ENCODE data around the gene CRTAC1. TPM values are rescaled to one million over a fixed set of nuclear protein-coding genes. Genes with fewer than 3 reads are reported as not detected.
A peak's percentile ranks its signal among the peaks of the same experiment; 100 is the strongest.

Gene CRTAC1
- total RNA-seq, 1 experiment from 2014 or later = 0.20 TPM

DNA sequence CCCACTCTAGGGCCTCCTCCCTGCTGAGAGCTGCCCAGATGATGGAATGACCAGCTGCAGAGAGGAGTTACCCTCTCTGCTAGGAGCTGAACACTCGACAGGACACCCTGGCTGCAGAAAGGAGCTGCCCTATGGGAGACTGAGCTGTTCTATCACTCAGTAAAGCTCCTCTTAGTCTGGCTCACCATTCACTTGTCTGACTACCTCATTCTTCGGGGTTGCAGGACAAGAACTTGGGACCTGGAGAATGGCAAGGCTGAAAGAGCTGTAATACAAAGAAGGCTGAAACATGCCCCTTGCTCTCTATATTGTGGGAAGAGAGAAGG is 30.5 kb downstream of the CRTAC1 start:
- POLR2A ChIA-PET = no interaction called here
- no peak for TF ChIP-seq CBX3 (IDR thresholded peaks at IDR 0.05; ENCODE audit: low read depth)
- TF ChIP-seq POLR2AphosphoS5 (IDR thresholded peaks at IDR 0.05; ENCODE audit: low read depth, low read length) = no peak
- no peak for TF ChIP-seq EZH2phosphoT487 (IDR thresholded peaks at IDR 0.05; ENCODE audit: borderline replicate concordance)
- TF ChIP-seq FOSL1 (IDR thresholded peaks at IDR 0.05; ENCODE audit: low read depth) = no peak
- TF ChIP-seq, protein P1, sequence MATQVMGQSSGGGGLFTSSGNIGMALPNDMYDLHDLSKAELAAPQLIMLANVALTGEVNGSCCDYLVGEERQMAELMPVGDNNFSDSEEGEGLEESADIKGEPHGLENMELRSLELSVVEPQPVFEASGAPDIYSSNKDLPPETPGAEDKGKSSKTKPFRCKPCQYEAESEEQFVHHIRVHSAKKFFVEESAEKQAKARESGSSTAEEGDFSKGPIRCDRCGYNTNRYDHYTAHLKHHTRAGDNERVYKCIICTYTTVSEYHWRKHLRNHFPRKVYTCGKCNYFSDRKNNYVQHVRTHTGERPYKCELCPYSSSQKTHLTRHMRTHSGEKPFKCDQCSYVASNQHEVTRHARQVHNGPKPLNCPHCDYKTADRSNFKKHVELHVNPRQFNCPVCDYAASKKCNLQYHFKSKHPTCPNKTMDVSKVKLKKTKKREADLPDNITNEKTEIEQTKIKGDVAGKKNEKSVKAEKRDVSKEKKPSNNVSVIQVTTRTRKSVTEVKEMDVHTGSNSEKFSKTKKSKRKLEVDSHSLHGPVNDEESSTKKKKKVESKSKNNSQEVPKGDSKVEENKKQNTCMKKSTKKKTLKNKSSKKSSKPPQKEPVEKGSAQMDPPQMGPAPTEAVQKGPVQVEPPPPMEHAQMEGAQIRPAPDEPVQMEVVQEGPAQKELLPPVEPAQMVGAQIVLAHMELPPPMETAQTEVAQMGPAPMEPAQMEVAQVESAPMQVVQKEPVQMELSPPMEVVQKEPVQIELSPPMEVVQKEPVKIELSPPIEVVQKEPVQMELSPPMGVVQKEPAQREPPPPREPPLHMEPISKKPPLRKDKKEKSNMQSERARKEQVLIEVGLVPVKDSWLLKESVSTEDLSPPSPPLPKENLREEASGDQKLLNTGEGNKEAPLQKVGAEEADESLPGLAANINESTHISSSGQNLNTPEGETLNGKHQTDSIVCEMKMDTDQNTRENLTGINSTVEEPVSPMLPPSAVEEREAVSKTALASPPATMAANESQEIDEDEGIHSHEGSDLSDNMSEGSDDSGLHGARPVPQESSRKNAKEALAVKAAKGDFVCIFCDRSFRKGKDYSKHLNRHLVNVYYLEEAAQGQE (IDR thresholded peaks at IDR 0.05; ENCODE audit: low read depth) = no peak
- TF ChIP-seq POLR2A (IDR thresholded peaks at IDR 0.05; ENCODE audit: borderline replicate concordance, extremely low read depth, insufficient read depth, insufficient read length) = no peak
- no peak for TF ChIP-seq CEBPB (IDR thresholded peaks at IDR 0.05; ENCODE audit: low read depth)
- no peak for TF ChIP-seq TCF7L2 (IDR thresholded peaks at IDR 0.05; ENCODE audit: borderline replicate concordance, extremely low read depth, insufficient read depth, insufficient read length)
- no peak for TF ChIP-seq RAD21 (IDR thresholded peaks at IDR 0.05; ENCODE audit: low read depth)
- TF ChIP-seq, protein P2, sequence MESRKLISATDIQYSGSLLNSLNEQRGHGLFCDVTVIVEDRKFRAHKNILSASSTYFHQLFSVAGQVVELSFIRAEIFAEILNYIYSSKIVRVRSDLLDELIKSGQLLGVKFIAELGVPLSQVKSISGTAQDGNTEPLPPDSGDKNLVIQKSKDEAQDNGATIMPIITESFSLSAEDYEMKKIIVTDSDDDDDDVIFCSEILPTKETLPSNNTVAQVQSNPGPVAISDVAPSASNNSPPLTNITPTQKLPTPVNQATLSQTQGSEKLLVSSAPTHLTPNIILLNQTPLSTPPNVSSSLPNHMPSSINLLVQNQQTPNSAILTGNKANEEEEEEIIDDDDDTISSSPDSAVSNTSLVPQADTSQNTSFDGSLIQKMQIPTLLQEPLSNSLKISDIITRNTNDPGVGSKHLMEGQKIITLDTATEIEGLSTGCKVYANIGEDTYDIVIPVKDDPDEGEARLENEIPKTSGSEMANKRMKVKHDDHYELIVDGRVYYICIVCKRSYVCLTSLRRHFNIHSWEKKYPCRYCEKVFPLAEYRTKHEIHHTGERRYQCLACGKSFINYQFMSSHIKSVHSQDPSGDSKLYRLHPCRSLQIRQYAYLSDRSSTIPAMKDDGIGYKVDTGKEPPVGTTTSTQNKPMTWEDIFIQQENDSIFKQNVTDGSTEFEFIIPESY (IDR thresholded peaks at IDR 0.05; ENCODE audit: extremely low read depth, insufficient replicate concordance, low read length) = no peak
- TF ChIP-seq, protein P3, sequence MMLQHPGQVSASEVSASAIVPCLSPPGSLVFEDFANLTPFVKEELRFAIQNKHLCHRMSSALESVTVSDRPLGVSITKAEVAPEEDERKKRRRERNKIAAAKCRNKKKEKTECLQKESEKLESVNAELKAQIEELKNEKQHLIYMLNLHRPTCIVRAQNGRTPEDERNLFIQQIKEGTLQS (IDR thresholded peaks at IDR 0.05) = no peak
- TF ChIP-seq ELF1 (IDR thresholded peaks at IDR 0.05; ENCODE audit: borderline replicate concordance, low read depth) = no peak
- no peak for TF ChIP-seq EZH2 (IDR thresholded peaks at IDR 0.05)
- TF ChIP-seq ZFX (IDR thresholded peaks at IDR 0.05) = no peak
- no peak for TF ChIP-seq ZNF274 (IDR thresholded peaks at IDR 0.05; ENCODE audit: low read depth, low read length)
- TF ChIP-seq SRF (IDR thresholded peaks at IDR 0.05; ENCODE audit: low read depth) = no peak
- no peak for TF ChIP-seq SIN3A (IDR thresholded peaks at IDR 0.05; ENCODE audit: low read depth)
- TF ChIP-seq CTCF (IDR thresholded peaks at IDR 0.05 in 2 of 3, conservative IDR thresholded peaks at IDR 0.05 in 1 of 3; ENCODE audit: borderline replicate concordance in 1 of 3, insufficient read depth in 1 of 3, low read depth in 2 of 3, low read length in 2 of 3) = no peak
- ATAC-seq (0 out of 2 replicates have a peak, but pooled peaks have one; percentile 22), DNase-seq (ENCODE audit: low read depth, low spot score) (no peak)
- H3K4me3 ChIP-seq (replicated peaks in 1 of 2; ENCODE audit: low read depth in 1 of 2, low read length in 2 of 2) = no peak overlapping the region
- peaks cover 8% of the 10 kb centered on the region for H3K27me3 ChIP-seq (ENCODE audit: insufficient read depth, low read length)
- H3K9me2 ChIP-seq (ENCODE audit: insufficient read depth) = no peaks in the 10 kb centered on the region
- H3K9ac ChIP-seq (ENCODE audit: low read length) = no peak overlapping the region
- BruUV-seq (replicated peaks) = no TSS peak
- intact Hi-C loops (cut with micrococcal nuclease) = no loop called here
- CTCF ChIA-PET = interaction anchor here (1.2 kb wide), 1 partner anchor 28 kb away, joined by 3 read pairs; no protein-coding TSS in a partner anchor
- no peaks in the 10 kb centered on the region for H3K79me2 ChIP-seq (ENCODE audit: insufficient read depth, low read length)
- H3K36me3 ChIP-seq (ENCODE audit: control insufficient read depth in 1 of 2, insufficient read depth in 2 of 2, low read length in 2 of 2) = no peaks in the 10 kb centered on the region
- no peaks in the 10 kb centered on the region for H3K4me1 ChIP-seq (ENCODE audit: control insufficient read depth in 1 of 2, insufficient read depth in 2 of 2, low read length in 2 of 2)
- H2AFZ ChIP-seq (ENCODE audit: low read depth, low read length, poor library complexity, severe bottlenecking) = no peak overlapping the region
- no peaks in the 10 kb centered on the region for H4K20me1 ChIP-seq (ENCODE audit: insufficient read depth)
- no peaks in the 10 kb centered on the region for H3K9me3 ChIP-seq (ENCODE audit: control insufficient read depth in 1 of 2, insufficient read depth in 1 of 2, low read depth in 1 of 2, low read length in 2 of 2)
- no peak overlapping the region for H3K27ac ChIP-seq (ENCODE audit: low read depth, low read length)
- H3K4me2 ChIP-seq (ENCODE audit: low read length) = no peak overlapping the region
- RAD21 ChIA-PET (ENCODE audit: low non-redundant PET in 1 of 2, low total read pairs in 2 of 2, uncharacterized antibody in 2 of 2, unreplicated experiment in 2 of 2) = no interaction called here

Measured in HCT116 (cell line).